ENCODE measurements around the gene JARID2. TPM values are rescaled to one million over a fixed set of nuclear protein-coding genes. Genes with fewer than 3 reads are reported as not detected.

The JARID2 gene
- total RNA-seq, 6 experiments from 2014 or later: 2.5 to 3.9 (median 3.0) TPM

DNA sequence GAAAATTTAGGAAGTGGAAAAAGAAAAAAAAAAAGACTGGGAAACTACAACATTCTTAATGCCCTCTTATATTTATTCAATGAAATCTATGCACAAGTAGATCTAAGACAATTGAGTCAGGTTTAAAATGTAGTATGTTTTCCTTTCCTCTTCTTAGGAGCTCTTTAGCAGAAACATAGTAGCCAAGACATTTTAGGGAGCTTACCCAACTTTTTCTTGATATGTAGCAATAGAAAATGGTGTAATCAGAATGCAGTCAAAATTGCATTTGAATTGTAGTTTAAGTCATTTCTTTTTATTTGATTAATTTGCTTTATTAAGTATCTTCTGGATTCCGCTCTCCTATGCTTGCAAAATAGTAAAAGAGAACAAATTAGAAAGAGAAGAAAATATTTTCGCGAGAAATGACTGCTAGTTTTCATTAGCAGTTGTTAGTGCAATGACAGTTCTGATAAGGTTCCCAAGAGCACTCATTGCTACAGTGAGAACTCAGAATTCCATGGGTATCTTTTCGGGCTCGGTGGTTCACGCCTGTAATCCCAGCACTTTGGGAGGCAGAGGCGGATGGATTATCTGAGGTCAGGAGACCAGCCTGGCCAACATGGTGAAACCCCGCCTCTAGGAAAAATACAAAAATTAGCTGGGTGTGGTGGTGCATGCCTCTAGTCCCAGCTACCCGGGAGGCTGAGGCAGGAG is 52.2 kb downstream of the JARID2 start:
- ATAC-seq (no peak), DNase-seq (no peak)
- H3K27me3 ChIP-seq: no peaks in the 10 kb centered on the region
- WGBS (ENCODE audit: insufficient coverage, low coverage, low lambda C conversion rate, missing lambda C conversion rate): 81% methylated on average over 6 of the region's 9 CpGs
- no peaks in the 10 kb centered on the region for H3K9me3 ChIP-seq
- TF ChIP-seq, protein P1, sequence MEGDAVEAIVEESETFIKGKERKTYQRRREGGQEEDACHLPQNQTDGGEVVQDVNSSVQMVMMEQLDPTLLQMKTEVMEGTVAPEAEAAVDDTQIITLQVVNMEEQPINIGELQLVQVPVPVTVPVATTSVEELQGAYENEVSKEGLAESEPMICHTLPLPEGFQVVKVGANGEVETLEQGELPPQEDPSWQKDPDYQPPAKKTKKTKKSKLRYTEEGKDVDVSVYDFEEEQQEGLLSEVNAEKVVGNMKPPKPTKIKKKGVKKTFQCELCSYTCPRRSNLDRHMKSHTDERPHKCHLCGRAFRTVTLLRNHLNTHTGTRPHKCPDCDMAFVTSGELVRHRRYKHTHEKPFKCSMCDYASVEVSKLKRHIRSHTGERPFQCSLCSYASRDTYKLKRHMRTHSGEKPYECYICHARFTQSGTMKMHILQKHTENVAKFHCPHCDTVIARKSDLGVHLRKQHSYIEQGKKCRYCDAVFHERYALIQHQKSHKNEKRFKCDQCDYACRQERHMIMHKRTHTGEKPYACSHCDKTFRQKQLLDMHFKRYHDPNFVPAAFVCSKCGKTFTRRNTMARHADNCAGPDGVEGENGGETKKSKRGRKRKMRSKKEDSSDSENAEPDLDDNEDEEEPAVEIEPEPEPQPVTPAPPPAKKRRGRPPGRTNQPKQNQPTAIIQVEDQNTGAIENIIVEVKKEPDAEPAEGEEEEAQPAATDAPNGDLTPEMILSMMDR (IDR thresholded peaks at IDR 0.05): no peak
- no peak for TF ChIP-seq POLR2A (IDR thresholded peaks at IDR 0.05)
- no peak overlapping the region for H3K27ac ChIP-seq
- no peak overlapping the region for H3K4me3 ChIP-seq
- intact Hi-C loops (cut with DNase I): no loop called here
- H3K4me1 ChIP-seq: peaks cover 0 to 10% (median 0%) of the 10 kb centered on the region in 4 donors
- no peaks in the 10 kb centered on the region for H3K36me3 ChIP-seq

DNA sequence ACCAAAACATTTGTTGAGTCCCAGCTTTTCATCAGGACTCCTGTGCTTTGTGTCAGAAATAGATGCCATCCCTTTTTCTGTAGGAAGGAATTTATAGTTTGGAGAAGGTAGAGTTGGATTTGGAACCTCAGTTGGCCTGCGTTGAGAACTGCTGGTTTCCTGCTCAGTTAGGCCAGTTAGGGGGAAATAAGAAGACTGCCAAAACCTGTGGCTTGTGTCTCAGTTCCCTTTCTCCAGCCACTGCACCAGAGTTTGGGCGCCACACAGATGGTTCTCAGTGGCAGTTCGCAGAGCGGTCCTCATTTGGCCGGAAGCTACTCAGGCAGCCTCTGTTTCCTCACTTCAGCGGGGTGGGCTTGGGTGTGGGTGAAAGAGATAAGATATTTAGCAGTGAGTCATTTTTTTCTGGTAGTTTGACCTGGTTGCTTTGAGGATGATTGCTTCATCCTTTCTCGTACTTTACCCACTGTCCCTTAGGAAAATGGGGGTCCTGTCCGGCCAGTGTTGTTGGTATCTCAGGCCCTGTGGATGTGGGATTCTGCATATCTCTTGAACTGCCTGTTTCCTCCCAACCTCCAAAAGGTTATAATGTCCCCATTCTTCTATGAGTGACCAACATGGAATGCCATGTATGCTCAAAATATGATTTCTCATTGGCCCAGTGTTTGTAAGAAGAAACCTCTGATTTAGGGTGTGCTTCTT is 53.7 kb downstream of the JARID2 start:
- 29% methylated on average over 2 of the region's 8 CpGs for WGBS (ENCODE audit: insufficient coverage, low coverage, low lambda C conversion rate, missing lambda C conversion rate)
- no peaks in the 10 kb centered on the region for H3K36me3 ChIP-seq
- no peaks in the 10 kb centered on the region for H3K27me3 ChIP-seq
- TF ChIP-seq POLR2A (IDR thresholded peaks at IDR 0.05): no peak
- TF ChIP-seq, protein P1 (IDR thresholded peaks at IDR 0.05): no peak
- intact Hi-C loops (cut with DNase I): no loop called here
- DNase-seq (peak in 1 of 3 donors; percentile 52), ATAC-seq (peak; percentile 54 to 76 (median 66))
- H3K27ac ChIP-seq: no peak overlapping the region
- no peaks in the 10 kb centered on the region for H3K9me3 ChIP-seq
- H3K4me3 ChIP-seq: no peak overlapping the region
- peaks cover 0 to 22% (median 0%) of the 10 kb centered on the region in 4 donors for H3K4me1 ChIP-seq

DNA sequence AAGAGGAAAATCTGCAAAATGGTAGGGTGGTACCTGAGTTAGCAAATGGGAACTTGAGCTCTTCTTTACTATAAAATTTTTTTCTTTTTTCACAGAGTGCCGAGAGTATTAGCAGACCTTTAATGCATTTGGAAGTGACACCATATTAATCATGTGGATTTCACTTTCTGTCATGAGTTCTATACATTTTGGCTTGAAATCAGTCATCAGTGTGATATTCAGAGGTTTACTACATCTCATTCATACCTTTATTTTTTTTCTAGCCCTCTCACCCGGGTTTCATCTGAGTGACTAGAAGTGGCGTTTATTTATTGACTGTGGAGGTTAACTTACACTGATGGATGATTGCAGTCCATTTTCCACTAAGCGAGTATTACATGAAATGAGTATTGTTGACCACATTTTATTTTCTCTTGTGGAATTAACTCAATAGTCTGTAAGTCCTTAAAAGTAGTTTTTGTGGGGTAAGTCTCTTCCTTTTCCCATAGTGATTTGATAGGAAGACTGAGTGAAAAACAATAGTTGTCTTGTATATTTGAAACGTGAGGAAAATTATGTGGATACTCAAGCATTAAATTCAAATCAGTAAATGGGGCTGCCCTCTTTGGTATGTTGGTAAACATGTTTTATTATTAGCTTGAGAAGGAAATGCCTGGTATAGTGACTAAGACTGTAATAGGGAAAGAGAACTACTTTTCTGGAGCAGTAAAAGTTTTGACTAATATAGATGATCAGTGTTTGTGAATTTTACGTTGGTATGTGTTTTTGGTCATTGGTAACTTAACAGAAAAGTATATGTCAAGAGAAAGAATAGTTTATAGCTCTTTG is 55.5 kb downstream of the JARID2 start:
- no peaks in the 10 kb centered on the region for H3K36me3 ChIP-seq
- H3K9me3 ChIP-seq: no peaks in the 10 kb centered on the region
- 69% methylated on average over 6 of the region's 6 CpGs for whole genome bisulfite sequencing (ENCODE audit: insufficient coverage, low coverage, low lambda C conversion rate, missing lambda C conversion rate)
- TF ChIP-seq, protein P1 (IDR thresholded peaks at IDR 0.05): no peak
- no peak for TF ChIP-seq POLR2A (IDR thresholded peaks at IDR 0.05)
- H3K4me3 ChIP-seq: no peak overlapping the region
- DNase-seq (no peak), ATAC-seq (no peak)
- intact Hi-C loops (cut with DNase I): no loop called here
- no peaks in the 10 kb centered on the region for H3K27me3 ChIP-seq
- H3K4me1 ChIP-seq: peaks cover 0 to 24% (median 0%) of the 10 kb centered on the region in 4 donors
- no peak overlapping the region for H3K27ac ChIP-seq

DNA sequence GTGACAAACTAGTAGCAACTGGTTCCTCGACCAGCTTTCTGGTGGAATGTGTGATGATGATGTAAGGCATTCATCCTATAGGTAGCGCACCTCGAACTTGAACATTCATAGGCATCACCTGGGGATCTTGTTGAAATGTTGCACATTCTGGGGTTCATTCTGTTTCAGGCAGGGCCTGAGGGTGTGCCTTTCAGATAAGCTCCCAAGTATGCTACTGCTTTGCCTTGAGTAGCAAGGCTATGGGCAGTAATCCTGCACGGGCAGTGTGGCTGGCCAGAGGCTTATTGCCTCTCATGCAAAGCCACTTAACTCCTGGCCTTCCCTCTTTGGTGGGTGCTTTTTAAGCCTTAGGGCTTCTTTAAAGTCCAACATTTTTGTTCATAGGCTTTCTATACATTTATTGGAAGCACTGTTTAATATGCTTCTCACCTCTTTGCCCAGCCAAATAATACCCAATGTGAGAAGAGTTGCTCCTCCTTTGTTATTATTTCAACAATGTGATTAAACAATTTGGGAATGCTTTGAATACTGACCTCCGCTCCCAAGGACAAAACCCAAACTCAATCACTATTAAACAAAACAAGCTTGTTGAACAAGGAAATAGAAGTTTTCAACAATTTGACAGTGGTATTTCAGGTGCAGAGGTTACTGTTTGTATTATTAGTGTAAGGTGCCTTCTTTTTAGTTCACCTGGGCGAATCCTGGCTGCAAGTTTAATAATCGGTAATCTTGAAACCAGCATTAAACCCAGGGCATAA is 57.5 kb downstream of the JARID2 start:
- intact Hi-C loops (cut with DNase I): no loop called here
- H3K27ac ChIP-seq: no peak overlapping the region
- H3K4me1 ChIP-seq: peaks cover 0 to 16% (median 0%) of the 10 kb centered on the region in 4 donors
- no peaks in the 10 kb centered on the region for H3K9me3 ChIP-seq
- DNase-seq (no peak), ATAC-seq (peak in 1 of 4 donors; percentile 16)
- no peaks in the 10 kb centered on the region for H3K36me3 ChIP-seq
- no peak for TF ChIP-seq POLR2A (IDR thresholded peaks at IDR 0.05)
- TF ChIP-seq, protein P1 (IDR thresholded peaks at IDR 0.05): no peak
- H3K27me3 ChIP-seq: no peaks in the 10 kb centered on the region
- no peak overlapping the region for H3K4me3 ChIP-seq
- WGBS (ENCODE audit: insufficient coverage, low coverage, low lambda C conversion rate, missing lambda C conversion rate): 77% methylated on average over 5 of the region's 7 CpGs
